GM19455 (cell line): ENCODE data around the gene MAMDC4.
"Not testable (repeated sequence)": the region's sequence is repeated elsewhere in the genome, so short reads cannot be mapped to it uniquely, and the experiment has no call there.

Source experiments
- ATAC-seq: cut with Tn5 transposase; IDR thresholded peaks from one replicate; pipeline ENCODE4 v1.9.1; 2021; ENCODE audit not compliant: unreplicated experiment

The MAMDC4 gene

DNA sequence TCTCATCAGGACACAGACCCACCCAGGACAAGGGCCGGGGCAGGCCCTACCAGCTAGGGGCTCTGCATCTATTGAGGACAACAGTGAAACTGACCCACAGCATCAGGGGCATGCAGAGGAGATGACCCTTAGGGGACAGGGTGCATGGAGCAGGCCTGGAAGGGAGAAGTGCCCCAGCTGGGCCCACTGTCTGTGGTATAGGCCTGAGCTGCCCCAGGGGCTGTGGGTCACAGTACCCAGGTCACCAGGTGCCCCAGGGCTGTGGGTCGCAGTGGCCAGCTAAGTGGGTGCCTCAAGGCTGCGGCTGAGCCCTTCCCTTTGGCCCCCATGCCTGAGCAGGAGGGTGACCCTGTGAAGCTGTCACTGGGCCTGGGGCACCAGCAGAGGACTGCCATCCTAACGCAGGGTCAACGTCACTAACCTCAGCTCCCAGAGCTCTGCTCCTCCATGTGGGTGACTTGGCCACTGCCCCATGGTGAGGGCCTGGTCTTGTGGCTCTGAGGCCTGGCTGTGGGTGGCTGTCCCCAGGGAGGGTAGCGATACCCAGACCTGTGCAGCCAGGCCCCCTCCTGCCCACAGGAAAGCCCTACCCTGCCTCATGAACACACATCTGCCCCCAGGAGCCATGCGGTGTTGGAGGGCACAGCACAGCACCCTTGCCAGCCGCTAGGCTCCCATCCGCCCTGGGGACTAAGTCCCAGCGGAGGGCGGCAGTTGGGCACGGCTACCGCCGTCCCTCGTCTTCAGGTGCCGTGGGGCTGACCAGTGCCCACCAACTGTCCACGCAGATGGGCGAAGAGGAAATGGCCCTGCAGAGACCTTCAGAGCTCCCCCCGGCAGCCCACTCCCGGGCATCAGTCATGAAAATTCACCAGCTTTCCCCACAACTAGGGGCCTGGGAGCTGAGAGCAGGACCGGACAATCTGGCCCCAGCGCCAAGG lies 9.1 kb downstream of the MAMDC4 start:
- no peak for ATAC-seq

- ATAC-seq, result no peak
Measured at GRCh38 chr9:136861874-136862457, 9.8 kb downstream of the MAMDC4 start.

- ATAC-seq, result no peak
Measured at GRCh38 chr9:136862849-136863622, 10.9 kb downstream of the MAMDC4 start.

DNA sequence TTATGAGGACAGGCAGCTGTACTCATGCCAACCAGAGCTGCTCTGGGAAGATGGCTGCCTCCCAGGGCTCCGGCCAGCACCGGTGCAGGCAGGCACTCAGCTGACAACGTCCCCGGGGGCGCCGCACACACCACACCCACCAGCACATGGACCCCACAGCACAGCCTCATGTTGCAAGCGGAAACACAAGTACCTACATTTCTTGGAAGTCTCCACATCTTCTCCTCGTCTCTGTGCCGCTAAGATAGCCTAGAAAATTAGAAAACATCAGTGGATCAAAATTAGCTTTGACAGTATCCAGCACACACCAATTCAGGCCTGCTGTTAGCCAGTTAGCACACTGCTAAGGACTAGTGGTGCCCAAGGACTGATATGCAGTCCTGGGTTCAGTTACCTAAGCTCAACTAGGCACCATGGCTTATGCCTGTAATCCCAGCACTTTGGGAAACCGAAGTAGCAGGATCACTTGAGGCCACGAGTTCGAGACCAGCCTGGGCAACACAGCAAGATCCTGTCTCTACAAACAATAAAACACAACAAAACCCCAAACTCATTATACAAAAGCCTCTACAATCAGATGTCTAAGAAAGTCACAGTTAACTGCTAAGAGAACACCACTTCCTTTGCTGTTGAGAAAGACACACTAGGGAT lies 11.6 kb downstream of the MAMDC4 start:
- no peak for ATAC-seq

DNA sequence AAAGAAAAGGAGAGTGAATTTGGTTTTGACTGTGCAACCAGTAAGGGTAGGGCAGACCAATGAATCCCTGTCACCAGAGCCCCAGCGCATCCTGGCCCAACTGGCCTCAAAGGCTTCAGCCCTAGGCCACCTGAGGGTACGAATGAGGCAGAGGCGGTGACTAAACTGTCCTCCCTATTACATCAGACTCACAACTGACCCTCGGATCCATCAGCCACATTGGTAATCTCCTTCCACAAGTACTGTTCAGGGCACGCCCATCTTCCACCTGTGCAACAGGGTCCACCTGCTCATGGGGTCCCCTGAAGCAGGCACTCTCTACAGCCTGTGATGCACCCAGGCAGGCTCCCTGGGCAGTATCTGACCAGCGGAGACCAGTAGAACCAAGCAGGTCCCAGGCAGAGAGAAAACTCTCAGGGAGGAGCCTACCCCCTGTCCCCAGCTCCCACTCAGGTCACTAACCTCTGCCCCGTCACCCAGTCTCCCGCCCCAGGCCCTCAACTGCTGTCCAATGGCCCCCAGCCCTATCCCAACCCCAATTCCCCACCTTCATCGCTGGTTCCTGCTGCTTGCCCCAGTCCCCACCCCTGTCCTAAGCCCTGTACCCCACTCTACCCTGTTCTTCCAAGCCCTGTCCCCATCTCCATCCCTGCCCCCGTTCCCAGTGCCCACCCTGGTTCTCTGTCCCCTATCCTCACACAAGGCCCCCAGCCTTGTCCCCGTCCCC lies 13.1 kb downstream of the MAMDC4 start:
- ATAC-seq, result no peak

GRCh38 chr9:136865768-136866103 lies 13.6 kb downstream of the MAMDC4 start:
- ATAC-seq, result no peak

DNA sequence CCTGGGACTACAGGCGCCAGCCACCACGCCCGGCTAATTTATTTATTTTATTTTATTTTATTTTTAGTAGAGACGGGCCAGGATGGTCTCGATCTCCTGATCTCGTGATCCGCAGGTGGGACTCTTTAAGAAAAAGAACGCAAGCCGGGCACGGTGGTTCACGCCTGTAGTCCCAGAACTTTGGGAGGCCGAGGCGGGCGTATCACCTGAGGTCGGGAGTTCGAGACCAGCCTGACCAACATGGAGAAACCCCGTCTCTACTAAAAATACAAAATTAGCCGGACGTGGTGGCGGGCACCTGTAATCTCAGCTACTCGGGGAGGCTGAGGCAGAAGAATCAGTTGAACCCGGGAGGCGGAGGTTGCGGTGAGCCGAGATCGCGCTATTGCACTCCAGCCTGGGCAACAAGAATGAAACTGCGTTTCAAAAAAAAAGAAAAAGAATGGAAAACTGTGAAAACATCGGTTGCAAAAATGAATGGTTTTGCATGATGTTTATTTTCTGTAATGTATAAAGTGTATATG lies 14.8 kb downstream of the MAMDC4 start:
- not testable (repeated sequence) for ATAC-seq

GRCh38 chr9:136867480-136867879 lies 15.3 kb downstream of the MAMDC4 start:
- ATAC-seq, result no peak

DNA sequence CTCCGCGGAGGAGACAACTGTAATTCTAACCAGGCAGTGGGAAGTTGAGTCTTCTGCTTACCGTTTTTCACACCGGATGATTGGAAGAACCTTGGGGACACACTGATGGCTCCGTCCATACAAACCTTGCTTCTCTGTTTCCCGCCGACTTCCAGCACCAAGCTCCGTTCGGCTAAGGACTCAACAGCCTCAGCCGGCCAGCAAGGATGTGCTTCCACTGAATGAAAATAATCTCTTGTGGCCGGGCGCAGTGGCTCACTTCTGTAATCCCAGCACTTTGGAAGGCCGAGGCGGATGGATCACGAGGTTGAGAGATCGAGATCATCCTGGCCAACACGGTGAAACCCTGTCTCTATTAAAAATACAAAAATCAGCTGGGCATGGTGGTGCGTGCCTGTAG lies 15.8 kb downstream of the MAMDC4 start:
- ATAC-seq, result no peak

DNA sequence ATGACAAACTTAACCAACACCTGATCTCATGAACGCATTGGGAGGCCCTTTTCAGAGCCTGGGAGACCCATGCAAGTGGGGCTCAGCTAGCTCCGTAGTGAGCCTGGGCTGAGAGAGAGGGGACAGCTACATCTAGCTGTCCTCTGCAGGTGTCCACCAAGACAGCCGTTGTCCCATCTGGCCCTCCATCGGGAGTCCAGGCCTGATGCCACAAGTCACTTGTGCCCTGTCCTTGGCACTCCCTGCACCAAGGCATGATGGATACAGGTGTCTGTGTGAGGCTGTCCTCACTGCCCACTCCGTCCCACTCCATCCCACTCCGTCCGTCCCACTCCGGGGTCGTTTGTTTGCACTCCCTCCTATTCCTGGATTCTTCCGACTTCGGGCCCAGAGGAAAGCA lies 16.5 kb downstream of the MAMDC4 start:
- no peak for ATAC-seq

GRCh38 chr9:136869611-136870010 lies 17.5 kb downstream of the MAMDC4 start:
- not testable (repeated sequence) for ATAC-seq

- ATAC-seq, result no peak
Measured at GRCh38 chr9:136875155-136875554, 23.0 kb downstream of the MAMDC4 start.

DNA sequence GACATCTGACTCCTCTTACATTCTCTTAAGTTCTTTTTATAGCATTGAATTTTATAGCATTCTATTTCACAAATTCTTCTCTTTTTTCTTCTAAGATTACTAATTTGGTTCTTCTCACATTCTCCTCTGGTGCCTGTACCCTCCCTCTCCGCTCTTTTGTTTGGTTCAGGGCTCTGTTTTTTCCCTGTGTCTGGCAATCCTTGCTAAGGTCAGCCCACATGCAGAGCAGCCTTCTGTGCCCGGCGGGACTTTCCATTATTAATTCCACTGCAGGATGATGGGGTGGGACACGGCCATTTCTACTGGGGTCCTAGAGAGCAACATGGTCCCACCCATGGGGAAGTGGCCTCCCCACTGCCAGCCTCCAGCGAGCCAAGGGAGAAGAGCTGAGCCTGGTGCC lies 24.3 kb downstream of the MAMDC4 start:
- ATAC-seq, result no peak

DNA sequence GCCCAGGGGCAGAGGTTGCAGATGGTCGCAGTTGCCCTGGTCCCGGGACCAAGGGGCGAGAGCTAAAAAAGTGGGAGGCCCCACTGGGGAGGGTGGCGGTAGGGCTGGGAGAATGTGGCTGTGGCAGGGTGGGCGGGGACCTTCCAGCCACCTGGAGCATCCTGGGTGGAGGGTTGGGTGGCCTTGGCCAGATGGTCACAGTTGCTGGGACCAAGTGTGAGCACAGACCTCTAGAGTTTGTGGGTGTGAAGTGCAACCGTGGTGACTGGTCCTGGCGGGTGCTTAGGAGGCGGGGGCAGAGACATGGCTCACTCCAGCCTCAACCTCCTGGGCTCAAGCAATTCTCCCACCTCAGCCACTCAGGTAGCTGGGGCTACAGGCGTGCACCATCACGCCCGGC lies 28.5 kb downstream of the MAMDC4 start:
- no peak for ATAC-seq

DNA sequence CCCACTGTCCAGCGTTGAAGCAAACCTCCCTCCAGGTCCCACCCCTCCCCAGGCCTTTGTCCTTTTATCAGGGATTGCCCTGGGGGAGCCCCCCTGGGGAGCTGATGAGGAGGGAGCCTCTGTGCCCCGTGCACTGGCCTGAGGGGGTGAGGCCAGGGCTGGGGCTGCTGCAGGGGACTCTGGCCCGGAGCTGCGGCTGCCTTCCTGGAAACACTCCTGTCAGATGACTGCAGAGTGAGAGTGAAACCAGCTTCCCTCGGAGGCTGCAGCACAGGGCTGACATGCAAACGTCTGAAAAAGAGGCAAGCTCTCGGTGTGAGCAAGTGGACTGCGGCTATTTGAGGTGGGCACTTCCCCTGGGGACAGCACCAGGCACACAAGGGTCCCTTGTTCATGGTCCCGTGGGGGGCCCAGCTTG lies 29.6 kb downstream of the MAMDC4 start:
- ATAC-seq, result peak; percentile 25

DNA sequence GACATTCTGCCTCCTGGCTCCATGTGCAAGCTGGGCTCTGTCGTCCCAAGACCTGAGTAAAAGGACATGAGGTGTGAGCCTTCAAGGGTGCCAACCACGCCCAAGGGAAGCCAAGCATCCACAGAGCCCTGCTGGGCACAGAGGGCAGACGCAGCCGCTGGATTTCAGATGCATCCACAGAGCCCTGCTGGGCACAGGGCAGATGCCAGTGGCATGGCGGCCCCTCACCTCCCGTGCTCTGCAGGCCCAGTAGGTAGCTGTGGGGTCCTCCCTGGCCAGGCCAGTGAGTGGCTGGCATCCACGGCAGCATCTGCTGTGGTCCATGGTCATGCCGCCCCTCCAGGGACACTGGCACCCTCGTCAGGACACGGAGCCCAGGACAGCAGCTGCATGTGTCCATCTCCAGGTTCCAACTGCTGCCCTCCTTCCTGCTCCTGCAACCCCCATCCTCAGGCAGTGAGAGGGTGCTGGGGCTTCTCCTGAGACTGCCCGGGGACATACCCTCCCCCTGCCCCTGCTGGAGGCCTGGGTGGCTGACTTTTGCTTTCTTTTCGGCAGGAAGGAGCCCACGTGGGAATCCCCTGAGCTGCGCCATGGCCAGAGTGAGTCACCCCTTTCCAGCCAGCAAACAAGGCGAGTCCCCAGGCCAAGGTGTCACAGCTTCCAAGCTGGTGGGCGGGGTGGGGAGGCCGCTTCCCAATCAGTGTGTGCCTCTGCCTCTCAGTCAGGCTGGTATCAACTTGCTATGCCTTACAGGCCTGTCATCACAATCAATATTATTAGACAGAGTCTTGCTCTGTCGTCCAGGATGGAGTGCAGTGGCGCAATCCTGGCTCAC lies 30.2 kb downstream of the MAMDC4 start:
- no peak for ATAC-seq

DNA sequence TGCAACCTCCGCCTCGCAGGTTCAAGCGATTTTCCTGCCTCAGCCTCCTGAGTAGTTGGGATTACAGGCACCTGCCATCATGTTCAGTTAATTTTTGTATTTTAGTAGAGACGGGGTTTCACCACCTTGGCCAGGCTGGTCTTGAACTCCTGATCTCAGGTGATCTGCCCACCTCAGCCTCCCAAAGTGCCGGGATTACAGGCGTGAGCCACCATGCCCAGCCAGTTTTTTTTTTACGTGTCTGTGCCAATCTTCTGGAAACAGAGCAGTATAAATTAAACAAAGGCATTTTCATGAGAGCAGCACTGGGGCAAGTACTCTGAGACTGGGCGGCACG lies 30.8 kb downstream of the MAMDC4 start:
- not testable (repeated sequence) for ATAC-seq

DNA sequence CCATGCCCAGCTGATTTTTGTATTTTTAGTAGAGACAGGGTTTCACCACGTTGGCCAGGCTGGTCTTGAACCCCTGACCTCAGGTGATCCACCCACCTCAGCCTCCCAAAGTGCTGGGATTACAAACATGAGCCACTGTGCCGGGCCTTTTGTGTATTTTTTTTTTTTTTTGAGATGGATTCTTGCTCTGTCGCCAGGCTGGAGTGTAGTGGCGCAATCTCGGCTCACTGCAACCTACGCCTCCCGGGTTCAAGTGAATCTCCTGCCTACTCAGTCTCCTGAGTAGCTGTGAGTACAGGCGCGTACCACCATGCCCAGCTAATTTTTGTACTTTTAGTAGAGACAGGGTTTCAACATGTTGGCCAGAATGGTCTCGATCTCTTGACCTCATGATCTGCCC lies 31.5 kb downstream of the MAMDC4 start:
- not testable (repeated sequence) for ATAC-seq

GRCh38 chr9:136885950-136886578 lies 33.9 kb downstream of the MAMDC4 start, which contains the start of gene TRAF2:
Gene TRAF2, plus strand, starts transcription at chr9:136886516. Its CDS starts 12,225 bp downstream, at chr9:136898741.
- ATAC-seq, result peak; percentile 75
